GM18867 (cell line): ENCODE results near the gene CHCHD3.
"Not testable (repeated sequence)": the region's sequence is repeated elsewhere in the genome, so short reads cannot be mapped to it uniquely, and the experiment has no call there.

ENCODE experiments used
- ATAC-seq: cut with Tn5 transposase; IDR thresholded peaks from one replicate; pipeline ENCODE4 v1.9.1; 2021; ENCODE audit warnings: mild to moderate bottlenecking, moderate library complexity; ENCODE audit not compliant: unreplicated experiment

Gene CHCHD3

DNA sequence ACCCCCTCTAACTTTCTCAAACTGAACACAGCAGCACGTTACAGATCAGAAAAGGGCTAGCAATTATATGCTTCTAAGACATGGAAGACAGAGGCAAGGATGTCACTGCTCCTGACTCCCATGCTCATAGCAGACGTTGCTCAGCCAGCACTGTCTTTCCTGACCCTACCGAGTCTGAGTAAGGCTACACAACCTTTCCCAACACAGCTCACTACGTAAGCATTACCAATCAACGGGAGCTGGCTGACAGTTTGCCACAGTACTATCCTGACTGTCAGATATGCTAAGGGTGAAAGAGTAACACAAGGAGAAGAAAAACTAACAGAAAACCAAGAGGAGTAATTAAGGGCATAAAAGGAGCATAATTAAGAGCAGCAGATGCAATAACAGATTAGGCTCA is 171.2 kb downstream of the CHCHD3 start:
- no peak for ATAC-seq

DNA sequence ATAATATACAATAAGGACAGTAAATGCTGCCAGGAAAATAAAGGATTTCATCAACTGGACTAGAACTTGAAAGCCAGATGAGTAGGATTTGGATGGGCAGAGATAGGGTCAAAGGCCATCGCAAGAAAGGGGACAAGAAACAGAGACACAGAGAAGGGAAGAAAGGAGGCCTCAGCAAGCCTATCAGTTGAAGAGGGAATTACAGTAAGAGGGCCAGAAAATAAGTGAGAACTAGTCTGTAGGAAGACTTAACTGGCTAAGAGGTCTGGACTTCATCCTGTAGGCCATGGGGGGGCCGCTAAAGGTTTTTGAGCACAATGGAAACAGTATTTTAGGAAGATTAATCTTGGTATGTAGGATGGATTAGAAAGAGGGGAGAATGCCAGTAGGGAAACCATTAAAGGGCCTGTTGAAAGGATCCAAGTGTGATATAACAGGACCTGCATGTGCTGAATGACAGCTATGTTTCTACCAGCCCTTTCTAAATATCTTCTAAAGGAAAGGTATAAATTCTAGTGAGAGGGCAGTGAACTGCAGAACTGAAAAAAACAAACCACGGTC is 174.4 kb downstream of the CHCHD3 start:
- ATAC-seq: no peak

DNA sequence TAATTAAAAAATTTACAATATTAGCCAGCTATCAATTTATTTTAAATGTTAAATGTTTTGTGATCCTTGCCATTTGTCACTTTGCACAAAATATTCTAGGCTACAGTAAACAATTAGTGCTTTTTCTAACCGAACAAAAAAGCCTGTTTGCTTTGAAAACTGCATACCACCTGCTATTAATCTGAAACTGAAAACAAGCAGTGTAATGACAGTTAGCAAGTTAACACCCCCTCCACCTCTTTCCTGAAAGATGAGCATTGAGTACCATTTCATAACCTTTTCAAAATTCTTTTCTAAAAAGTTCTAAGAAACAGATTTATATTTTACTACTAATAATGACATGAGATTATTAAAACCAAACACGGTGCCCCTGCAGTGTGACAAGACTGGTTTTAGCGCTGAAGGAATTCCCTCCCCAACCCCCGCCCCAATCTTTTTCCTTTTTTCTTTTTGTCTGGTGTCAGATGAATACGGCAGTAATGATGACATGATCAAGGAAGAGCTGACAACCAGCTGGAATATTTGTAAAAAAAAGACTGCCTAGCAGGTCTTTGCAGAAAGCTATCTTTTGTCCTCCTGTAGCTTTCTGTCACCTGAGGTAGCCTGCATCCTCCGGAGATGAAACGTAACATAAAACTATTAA is 175.6 kb downstream of the CHCHD3 start:
- ATAC-seq: peak; percentile 60

DNA sequence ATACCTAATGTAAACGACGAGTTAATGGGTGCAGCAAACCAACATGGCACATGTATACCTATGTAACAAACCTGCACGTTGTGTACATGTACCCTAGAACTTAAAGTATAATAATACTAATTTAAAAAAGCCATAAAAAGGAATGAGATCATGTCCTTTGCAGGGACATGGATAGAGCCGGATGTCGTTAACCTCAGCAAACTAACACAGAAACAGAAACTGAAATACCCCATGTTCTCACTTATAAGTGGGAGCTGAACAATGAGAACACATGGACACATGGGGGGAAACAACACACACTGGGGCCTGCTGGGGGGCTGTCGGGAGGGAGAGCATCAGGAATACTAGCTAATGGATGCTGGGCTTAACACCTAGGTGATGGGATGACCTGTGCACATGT is 176.8 kb downstream of the CHCHD3 start:
- not testable (repeated sequence) for ATAC-seq

DNA sequence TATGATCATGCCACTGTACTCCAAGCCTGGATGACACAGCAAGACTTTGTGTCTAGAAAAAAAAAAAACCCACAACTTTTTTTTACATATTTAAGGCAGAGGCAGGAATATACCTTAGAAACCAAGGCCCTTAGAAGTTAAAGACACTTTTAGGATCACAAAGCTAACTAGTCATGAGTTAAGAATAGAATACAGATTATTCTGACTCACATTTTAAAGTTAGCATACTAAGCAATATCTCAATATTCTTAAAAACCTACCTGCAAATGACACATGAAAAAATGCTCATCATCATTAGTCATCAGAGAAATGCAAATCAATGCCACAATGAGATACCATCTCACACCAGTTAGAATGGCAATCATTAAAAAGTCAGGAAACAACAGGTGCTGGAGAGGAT is 177.7 kb downstream of the CHCHD3 start:
- no peak for ATAC-seq

DNA sequence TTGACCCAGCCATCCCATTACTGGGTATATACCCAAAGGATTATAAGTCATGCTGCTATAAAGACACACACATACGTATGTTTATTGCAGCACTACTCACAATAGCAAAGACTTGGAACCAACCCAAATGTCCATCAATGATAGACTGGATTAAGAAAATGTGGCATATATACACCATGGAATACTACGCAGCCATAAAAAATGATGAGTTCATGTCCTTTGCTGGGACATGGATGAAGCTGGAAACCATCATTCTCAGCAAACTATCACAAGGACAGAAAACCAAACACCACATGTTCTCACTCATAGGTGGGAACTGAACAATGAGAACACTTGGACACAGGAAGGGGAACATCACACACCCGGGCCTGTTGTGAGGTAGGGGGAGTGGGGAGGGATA is 179.6 kb downstream of the CHCHD3 start:
- ATAC-seq: not testable (repeated sequence)

DNA sequence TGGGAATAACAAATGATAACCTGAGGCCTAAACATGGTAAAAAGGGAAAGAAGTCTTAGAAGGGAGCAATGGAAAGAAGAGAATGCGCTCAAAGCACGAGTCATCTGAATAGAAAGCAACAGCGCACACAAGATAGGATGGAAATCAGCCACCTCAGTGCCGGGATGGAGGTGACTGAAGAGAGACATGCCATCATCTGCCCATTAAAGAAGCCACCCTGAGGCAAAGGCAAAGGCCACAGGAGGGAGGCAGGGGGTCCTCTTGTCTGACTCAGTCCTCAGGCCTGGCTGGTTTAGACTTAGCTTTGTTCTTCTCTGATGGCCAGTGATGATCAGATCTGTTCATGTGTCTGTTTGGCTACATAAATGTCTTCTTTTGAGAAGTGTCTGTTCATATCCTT is 180.6 kb downstream of the CHCHD3 start:
- no peak for ATAC-seq

DNA sequence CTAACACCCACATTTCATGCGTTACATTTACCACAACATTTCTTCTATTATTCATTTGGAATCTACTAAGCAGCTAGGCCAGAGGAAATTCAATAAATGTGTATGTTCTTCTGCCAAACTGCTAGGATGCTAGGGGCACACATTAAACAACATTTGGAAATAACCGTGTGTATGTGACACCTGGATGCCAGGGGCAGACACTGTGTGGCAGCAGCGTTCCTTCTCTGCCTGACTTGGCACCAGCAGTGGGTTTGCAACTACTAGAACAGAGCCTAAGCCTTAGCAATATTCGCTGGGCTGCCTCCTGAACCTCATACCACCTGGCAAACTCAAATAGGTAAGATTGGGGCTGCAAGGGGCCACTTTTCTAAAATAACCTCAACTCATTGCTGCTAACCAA is 182.1 kb downstream of the CHCHD3 start:
- ATAC-seq: no peak

DNA sequence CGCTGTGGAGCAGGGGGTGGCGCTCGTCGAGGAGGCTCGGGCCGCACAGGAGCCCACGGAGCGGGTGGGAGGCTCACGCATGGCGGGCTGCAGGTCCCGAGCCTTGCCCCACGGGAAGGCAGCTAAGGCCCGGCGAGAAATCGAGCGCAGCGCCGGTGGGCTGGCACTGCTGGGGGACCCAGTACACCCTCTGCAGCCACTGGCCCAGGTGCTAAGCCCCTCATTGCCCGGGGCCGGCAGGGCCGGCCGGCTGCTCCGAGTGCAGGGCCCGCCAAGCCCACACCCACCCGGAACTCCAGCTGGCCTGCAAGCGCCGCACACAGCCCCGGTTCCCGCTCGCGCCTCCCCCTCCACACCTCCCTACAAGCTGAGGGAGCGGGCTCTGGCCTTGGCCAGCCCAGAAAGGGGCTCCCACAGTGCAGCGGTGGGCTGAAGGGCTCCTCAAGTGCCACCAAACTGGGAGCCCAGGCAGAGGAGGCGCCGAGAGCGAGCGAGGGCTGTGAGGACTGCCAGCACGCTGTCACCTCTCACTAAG is 183.2 kb downstream of the CHCHD3 start:
- ATAC-seq: not testable (repeated sequence)

DNA sequence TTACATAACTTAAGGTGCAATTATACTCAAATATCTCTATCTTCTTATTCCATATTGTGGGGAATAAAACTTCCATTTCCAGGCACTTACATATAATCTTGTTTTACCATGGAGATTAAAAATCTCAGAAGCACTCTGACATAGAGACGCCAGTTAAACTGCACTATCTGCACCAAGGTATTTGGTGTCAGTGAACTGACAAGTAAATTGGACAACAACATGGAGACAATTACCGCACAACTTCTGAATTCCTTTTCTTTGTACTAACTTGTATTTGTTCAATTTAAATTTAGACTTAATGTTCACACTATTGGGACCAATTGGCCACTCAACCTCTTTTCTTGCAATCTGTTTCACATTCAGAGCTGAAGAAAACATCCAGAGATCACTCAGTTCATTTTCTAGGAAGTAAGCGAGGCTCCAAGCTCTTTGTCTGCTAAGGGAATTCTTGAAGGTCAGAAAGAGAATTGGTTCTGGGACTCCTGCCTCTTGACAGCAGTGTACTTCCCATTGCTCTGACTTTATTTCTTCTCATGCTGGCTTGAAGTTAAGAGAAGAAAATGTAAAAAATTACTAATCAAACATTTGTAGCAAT is 184.7 kb downstream of the CHCHD3 start:
- no peak for ATAC-seq

DNA sequence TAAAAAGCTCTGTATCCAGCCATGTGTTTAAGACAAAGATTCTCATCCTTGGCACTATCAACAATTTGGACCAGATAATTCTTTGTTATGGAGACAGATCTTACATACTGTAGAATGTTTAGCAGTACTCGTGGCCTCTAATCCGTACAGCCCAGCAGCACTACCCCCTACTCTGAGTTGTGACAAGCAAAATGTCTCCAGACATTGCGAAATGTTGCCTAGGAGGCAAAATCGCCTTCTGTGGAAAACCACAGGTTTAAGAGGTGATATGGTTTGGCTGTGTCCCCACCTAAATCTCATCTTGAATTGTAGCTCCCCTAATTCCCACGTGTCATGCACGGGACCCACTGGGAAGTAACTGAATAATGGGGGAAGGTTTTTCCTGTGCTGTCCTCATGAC is 186.7 kb downstream of the CHCHD3 start:
- no peak for ATAC-seq

DNA sequence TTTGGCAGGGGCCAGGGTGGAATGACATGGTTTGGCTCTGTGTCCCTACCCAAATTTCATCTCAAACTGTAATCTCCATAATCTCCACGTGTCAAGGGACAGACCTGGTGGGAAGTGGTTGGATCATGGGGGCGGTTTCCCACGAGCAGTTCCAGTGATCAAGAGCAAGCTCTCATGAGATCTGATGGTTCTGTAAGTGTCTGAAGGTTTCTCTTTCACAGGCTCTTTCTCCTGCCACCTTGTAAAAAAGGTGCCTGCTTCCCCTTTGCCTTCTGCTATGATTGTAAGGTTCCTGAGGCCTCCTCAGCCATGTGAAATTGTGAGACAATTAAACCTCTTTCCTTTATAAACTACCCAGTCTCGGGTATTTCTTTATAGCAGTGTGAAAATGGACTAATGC is 188.3 kb downstream of the CHCHD3 start:
- ATAC-seq: no peak

DNA sequence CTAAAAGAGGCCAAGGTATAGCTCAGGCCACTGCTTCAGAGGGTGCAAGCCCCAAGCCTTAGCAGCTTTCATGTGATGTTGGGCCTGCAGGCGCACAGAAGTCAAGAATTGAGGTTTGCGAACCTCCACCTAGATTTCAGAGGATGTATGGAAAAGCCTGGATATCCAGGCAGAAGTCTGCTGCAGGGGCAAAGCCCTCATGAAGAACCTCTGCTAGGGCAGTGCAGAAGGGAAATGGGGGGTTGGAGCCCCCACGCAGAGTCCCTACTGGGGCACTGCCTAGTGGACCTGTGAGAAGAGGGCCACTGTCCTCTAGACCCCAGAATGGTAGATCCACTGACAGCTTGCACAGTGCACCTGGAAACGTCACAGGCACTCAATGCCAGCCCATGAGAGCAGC is 189.1 kb downstream of the CHCHD3 start:
- not testable (repeated sequence) for ATAC-seq

DNA sequence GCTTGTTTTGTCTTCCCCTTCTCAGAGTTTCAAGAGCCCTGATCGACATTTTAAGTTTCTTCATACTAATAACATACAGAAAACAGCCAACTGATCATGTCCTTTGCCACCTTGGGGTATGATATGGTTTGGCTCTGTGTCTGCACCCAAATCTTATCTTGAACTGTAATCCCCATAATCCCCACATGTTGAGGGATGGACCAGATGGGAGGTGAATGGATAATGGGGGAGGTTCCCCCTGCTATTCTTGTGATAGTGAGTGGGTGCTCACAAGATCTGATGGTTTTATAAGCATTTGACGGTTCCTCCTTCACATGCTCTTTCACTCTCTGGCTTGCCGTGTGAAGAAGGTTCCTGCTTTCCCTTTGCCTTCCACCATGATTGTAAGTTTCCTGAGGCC is 190.3 kb downstream of the CHCHD3 start:
- no peak for ATAC-seq

DNA sequence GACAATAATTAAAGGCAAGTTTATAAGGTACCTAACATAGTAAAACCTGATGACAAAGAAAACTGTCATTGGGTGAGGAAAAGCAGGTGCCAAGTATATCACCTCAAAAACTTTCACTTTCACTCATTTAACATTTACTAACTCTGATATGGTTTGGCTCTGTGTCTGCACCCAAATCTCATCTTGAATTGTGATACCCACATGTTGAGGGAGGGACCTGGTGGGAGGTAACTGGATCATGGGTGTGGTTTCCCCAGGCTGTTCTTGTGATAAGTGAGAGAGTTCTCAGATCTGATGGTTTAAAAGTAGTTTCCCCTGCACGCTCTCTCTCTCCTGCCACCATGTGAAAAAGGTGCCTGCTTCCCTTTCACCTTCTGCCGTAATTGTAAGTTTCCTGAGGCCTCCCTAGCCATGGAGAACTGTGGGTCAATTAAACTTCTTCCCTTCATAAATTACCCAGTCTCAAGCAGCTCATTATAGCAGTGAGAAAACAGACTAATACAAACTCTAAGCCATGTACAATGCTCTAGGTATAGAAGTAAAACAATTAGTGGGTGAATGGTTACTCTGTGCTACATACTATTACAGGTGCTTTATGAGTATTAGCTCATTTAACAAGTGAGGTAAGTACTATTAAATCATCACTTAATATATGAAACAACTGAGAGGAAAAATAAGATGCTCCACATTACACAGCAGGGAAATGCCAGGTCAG is 199.0 kb downstream of the CHCHD3 start:
- ATAC-seq: peak; percentile 57

DNA sequence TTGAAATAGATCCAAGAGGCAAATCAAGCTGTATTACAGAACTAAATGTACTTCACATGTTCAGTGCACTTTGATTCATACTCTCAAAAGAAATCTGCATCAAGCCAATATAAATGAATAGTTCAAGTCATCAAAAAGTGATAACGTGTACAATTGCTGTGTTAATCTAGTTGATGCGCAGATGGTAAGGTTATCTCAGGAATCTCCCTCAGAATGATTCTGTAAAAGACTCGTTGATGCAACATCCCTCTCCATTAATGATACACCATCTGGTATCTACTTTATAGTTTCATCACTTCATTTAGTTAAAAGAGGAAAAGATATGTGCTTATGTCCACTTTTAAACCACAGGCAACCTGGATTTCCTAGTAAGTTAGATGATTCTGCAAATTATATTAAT is 200.6 kb downstream of the CHCHD3 start:
- ATAC-seq: no peak

DNA sequence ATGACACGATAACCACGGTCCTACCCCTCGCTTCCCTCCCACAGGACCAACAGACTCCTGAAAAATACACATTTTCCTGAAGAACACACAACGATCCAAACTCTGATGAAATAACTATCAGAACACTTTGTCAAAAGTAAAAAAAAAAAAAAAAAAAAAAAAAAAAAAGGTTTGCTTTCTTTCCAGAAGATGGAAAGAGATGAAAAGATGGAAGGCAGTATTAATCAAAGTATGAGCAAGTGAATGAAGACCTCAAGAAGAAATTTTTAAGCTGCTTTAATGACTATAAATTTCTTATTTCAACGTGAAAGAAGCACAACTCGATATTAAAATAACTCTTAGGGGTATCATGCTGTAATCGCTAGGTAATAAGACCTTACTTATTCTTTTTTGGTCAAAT is 202.3 kb downstream of the CHCHD3 start:
- no peak for ATAC-seq

DNA sequence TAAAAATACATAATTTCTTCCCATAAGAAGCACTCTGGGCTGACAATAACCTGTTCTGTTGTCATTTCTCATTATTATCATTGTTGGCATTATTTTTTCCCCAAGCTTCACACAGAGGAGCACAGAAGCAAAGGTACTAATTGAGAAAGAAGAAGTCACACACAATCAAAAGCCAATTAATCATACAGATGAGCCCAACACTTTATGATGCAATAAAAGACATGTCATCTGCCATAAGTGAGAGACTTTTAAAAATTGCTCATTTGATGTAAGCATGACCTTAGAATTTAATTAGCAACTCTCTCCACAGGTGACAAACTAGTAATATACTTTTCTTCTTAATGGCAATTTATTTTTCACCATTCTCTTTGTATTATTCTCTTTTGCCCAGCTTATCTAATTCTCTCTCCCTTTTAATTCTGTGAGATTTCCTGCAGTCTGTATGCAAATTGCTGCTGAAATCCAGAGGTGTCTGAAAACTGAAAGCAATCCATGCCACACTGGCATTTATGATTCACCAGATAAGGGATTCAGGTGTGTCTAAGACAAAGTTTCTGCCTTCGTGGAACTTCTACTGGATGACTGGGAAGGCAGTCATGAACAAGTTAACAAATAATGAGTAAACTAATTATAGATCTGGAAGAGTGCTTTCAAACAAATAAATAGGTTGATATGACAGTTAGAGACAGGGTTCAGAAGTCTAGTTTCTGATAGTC is 203.5 kb downstream of the CHCHD3 start:
- no peak for ATAC-seq

DNA sequence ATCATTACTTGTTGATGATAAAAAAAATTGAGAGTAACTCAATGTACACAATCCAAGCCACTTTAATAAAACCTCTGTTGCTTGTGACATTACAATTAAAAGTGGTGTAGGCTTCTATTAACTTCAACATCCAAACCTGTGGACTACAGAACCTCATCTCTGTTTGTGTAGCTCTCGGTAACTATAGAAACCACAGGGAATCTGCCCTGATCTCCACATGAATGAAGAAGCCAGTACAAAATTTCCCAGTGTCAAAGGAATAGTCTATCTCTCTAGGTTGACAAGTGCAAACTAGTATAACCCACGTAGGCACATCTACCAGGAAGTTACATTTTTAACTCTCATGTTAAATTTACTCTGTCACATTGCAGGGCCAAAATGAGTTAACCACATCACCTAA is 204.3 kb downstream of the CHCHD3 start:
- no peak for ATAC-seq

DNA sequence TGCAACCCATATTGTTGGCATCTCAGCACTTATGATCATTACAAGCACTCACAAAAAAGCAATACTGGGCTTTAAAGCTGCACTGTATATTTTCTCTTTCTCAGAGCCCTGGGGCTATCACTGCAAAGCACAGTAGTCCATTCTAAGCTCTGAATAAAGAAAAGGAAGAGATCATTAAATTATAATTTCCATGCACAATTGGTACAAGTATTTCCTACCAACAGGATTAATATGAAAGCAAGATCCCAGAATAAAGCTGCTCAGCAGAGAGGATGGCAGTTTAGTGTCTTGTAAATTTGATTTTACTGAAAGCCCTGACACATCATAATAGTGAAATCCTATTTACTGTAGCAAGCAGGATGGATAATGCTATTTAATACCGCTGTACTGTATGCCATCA is 205.3 kb downstream of the CHCHD3 start:
- ATAC-seq: no peak

DNA sequence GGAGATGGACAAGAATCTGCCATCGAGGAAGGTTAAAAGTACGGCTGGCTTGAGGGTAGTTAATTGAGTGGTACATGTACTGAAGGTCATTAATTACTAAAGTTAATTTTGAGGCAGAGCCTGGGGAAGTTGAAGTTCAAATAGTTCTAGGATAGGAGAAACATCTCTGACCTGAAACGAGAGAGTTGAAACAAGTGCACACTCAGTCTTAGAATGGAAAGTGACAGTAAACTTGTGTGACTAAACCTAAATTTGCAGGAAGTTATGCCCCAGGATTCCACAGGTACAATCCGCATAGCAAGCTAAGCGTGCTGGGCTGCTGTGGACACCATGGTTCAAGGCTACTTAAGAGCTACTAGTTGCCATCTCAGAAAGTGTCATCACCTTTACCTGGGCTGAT is 209.9 kb downstream of the CHCHD3 start:
- peak; percentile 64 for ATAC-seq
